GM12892 (cell line): Measurements from ENCODE around the gene FBRSL1.

Experiments
- POLR2A ChIP-seq: IDR thresholded peaks from 2 replicates; pipeline ENCODE4 v1.6.1; 2011; ENCODE audit warnings: low read depth, low read length, control low read depth
- POLR2AphosphoS5 ChIP-seq: IDR thresholded peaks from 2 replicates; pipeline ENCODE4 v1.6.1; 2011; ENCODE audit warnings: low read depth, low read length, control low read depth
- TAF1 ChIP-seq: IDR thresholded peaks from 2 replicates; pipeline ENCODE4 v1.6.1; 2011; ENCODE audit warnings: low read depth, mild to moderate bottlenecking, control low read depth, low read length, borderline replicate concordance

GRCh38 chr12:132508860-132509732 is 19.1 kb downstream of the FBRSL1 start:
- TF ChIP-seq POLR2AphosphoS5 (no peak), POLR2A (no peak), TAF1 (no peak)
